NT2/D1 (cell line): ENCODE results near the gene KLK13.

ENCODE experiments used
- DNase-seq: peaks from one replicate; pipeline ENCODE4 v3.0.0-alpha.2; 2011; ENCODE audit warnings: low read depth, low spot score
- H3K27me3 ChIP-seq: 2 replicates; pipeline ENCODE4 v1.6.0; 2011; ENCODE audit warnings: mild to moderate bottlenecking; ENCODE audit not compliant: insufficient read length, insufficient read depth
- H3K36me3 ChIP-seq: 2 replicates; pipeline ENCODE4 v1.6.1; 2011; ENCODE audit warnings: mild to moderate bottlenecking, low read length, mixed read lengths; ENCODE audit not compliant: insufficient read depth, insufficient read length
- H3K4me1 ChIP-seq: 2 replicates; pipeline ENCODE4 v1.5.1; 2011; ENCODE audit not compliant: insufficient read depth, insufficient read length
- H3K4me3 ChIP-seq: 2 replicates; pipeline ENCODE4 v1.5.1; 2011; ENCODE audit warnings: low read depth; ENCODE audit not compliant: insufficient read length
- H3K9ac ChIP-seq: 2 replicates; pipeline ENCODE4 v1.6.0; 2011; ENCODE audit warnings: low read depth; ENCODE audit not compliant: insufficient read length
- H3K9me3 ChIP-seq: 2 replicates; pipeline ENCODE4 v1.5.1; 2011; ENCODE audit warnings: mild to moderate bottlenecking, low read length; ENCODE audit not compliant: insufficient read depth
- SUZ12 ChIP-seq: IDR thresholded peaks from 2 replicates; pipeline ENCODE4 v1.6.1; 2011; ENCODE audit not compliant: insufficient read length, insufficient read depth; ENCODE audit errors: extremely low read depth
- YY1 ChIP-seq: IDR thresholded peaks from 2 replicates; pipeline ENCODE4 v1.6.1; 2011; ENCODE audit not compliant: insufficient read length, insufficient read depth
- ZNF274 ChIP-seq: IDR thresholded peaks from 2 replicates; pipeline ENCODE4 v1.6.1; 2011; ENCODE audit warnings: mild to moderate bottlenecking, low read depth, low read length

Gene KLK13

DNA sequence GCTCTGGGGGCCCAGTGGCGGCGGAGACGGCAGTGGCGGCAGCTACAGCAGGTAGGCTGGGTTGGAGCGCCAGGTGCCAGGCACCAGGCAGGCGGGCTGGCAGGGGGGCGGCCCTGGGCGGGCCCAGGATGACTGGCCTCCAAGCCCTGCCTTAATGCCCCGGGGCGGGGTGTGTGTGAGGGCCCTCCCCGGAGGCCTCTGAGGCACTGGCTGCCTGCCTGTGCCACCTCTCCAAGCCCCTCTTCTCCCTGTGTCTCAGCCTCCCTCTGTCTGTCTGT, 38.4 kb downstream of the KLK13 start, which contains the start of gene KLK11:
Gene KLK11, minus strand, starts transcription at position 63 of the 278 bp plus-strand sequence. CDS start 985 bp downstream, outside the sequence.
- Histone ChIP-seq H3K4me1 (peaks cover 15% of the 10 kb centered on the region), H3K36me3 (no peaks in the 10 kb centered on the region), H3K27me3 (no peaks in the 10 kb centered on the region), H3K9ac (peak within 1 kb of the TSS; percentile 50), H3K9me3 (no peaks in the 10 kb centered on the region), H3K4me3 (no peak within 1 kb of the TSS)
- TF ChIP-seq ZNF274 (no peak), YY1 (no peak), SUZ12 (no peak)
- DNase-seq = no peak

DNA sequence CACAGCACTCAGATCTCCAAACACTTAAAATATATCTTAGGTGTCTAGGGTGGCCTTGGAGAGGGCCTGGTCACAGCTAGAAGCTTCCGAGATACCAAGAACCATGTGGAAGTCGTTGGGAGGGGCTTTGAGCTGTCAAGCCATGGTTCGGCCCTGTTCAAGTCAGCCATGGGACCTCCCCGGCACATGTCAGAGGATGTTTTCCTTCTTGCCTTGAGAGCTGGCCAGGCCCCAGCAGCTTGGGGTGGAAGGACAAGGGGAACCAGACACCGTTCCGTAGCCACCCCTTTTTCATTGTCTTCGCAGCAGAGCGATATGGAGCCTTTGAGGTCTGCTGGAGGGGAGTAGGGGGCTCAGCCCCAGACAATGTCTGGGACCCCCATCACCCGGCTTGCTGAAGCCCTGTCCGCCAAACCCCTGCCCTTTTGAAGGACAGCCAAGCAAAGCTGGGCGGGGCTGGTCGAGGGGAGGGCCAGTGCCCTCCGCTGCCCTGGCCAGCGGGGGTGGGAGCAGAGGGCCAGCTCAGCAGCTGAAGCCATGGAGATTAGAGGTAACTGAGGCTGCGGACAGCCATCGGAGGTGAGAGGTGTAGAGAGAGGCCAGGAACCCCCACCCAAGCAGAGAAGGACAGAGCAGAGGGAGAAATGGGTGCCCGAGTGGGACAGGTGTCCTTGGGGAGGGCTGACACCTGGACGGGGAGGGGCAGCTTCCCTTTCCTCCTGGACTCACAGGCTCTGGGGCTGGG, 38.9 kb downstream of the KLK13 start:
- no peak for DNase-seq
- H3K9ac ChIP-seq = no peak overlapping the region

DNA sequence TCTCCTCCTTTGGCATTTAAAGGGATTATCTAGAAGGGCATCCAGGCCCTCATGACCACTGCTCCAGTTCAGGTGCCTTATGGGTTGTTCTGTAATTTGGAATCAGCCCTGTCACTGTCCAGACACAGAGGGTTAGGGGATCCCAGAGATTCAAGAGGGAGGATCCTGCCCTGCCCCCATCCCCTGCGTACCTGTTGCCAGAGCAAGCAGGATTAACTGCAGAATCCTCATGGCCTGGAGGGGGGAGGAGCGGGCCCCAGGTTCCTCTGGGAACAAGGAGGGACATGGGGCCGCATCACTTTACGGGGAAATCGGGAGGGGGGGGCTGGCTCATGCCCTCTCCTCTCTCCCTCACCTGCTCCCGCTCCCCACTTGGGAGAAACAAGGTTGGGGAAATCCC, 39.5 kb downstream of the KLK13 start:
- Histone ChIP-seq H3K9ac (no peak overlapping the region), H3K4me3 (no peak overlapping the region), H3K9me3 (no peaks in the 10 kb centered on the region), H3K4me1 (peaks cover 15% of the 10 kb centered on the region), H3K27me3 (peaks cover under 1% of the 10 kb centered on the region), H3K36me3 (no peaks in the 10 kb centered on the region)
- DNase-seq = no peak
- TF ChIP-seq YY1 (no peak), ZNF274 (no peak), SUZ12 (no peak)

More for the DNA sequence above, 38.9 kb downstream of the KLK13 start:
- TF ChIP-seq SUZ12 (no peak), YY1 (no peak), ZNF274 (no peak)
- Histone ChIP-seq H3K4me3 (no peak overlapping the region), H3K4me1 (peaks cover 15% of the 10 kb centered on the region), H3K9me3 (no peaks in the 10 kb centered on the region), H3K36me3 (no peaks in the 10 kb centered on the region), H3K27me3 (no peaks in the 10 kb centered on the region)

DNA sequence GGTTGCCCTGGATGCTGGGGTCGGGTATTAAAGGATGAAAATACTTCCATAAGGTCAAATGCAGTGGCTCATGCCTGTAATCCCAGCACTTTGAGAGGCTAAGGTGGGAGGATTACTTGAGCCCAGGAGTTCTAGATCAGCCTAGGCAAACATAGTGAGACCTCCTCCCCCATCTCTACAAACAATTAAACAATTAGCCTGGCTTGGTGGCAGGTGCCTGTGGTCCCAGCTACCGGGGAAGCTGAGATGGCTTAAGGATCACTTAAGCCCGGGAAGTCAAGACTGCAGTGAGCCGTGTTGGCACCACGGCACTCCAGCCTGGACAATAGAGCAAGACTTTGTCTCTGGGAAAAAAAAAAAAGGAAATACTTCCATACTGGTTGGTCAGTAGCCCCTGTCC, 40.0 kb downstream of the KLK13 start:
- TF ChIP-seq ZNF274 (no peak), YY1 (no peak), SUZ12 (no peak)
- H3K9ac ChIP-seq = no peak overlapping the region
- no peaks in the 10 kb centered on the region for H3K9me3 ChIP-seq
- H3K4me1 ChIP-seq = peaks cover 15% of the 10 kb centered on the region
- DNase-seq = no peak
- no peaks in the 10 kb centered on the region for H3K36me3 ChIP-seq
- H3K4me3 ChIP-seq = no peak overlapping the region
- peaks cover 5% of the 10 kb centered on the region for H3K27me3 ChIP-seq

DNA sequence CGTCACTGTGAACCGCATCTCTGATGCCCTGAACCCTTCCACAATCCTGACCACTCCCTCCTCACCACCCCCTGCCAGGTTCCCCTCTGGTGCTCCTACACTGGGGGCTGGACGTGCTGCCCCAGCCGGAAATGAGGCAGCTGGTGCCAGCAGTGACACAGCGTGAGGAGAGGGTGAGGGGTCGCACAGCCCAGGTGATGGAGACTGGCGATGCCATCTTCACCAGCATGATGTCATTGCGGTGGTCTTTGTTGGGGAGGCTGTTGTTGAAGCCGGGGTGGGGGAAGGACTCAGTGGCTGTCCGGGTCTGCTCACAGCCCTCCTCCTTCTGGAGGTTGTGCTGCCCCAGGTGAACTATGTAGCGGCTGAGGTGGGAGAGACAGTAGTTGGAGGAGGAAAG, 40.9 kb downstream of the KLK13 start:
- H3K27me3 ChIP-seq = peaks cover 15% of the 10 kb centered on the region
- TF ChIP-seq YY1 (no peak), SUZ12 (no peak), ZNF274 (no peak)
- peaks cover 15% of the 10 kb centered on the region for H3K4me1 ChIP-seq

DNA sequence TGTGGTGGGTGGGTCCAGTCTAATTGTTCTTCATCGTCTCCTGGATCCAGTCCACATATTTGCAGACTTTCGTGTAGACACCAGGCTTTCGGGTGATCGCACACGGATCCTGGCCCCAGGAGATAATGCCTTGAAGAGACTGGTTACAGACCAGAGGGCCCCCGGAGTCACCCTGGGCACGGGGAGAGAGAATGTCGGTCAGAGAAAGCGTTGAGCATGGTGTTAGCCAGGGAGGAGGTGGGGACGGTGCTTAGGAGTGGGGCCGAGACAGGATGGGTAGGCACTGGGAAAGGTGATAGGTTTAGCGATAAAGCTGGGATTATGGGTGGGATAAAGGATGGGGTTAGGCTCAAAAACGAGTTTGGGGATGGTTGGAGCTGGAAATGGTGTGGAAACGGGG, 42.4 kb downstream of the KLK13 start:
- no peak overlapping the region for H3K9ac ChIP-seq
- no peaks in the 10 kb centered on the region for H3K9me3 ChIP-seq
- H3K36me3 ChIP-seq = no peaks in the 10 kb centered on the region
- peaks cover 23% of the 10 kb centered on the region for H3K27me3 ChIP-seq
- no peak overlapping the region for H3K4me3 ChIP-seq
- peaks cover 14% of the 10 kb centered on the region for H3K4me1 ChIP-seq
- DNase-seq = no peak
- TF ChIP-seq YY1 (no peak), ZNF274 (no peak), SUZ12 (no peak)

More for the DNA sequence above, 40.9 kb downstream of the KLK13 start:
- H3K9me3 ChIP-seq = no peaks in the 10 kb centered on the region
- no peak overlapping the region for H3K9ac ChIP-seq
- DNase-seq = no peak
- no peak overlapping the region for H3K4me3 ChIP-seq
- no peaks in the 10 kb centered on the region for H3K36me3 ChIP-seq

DNA sequence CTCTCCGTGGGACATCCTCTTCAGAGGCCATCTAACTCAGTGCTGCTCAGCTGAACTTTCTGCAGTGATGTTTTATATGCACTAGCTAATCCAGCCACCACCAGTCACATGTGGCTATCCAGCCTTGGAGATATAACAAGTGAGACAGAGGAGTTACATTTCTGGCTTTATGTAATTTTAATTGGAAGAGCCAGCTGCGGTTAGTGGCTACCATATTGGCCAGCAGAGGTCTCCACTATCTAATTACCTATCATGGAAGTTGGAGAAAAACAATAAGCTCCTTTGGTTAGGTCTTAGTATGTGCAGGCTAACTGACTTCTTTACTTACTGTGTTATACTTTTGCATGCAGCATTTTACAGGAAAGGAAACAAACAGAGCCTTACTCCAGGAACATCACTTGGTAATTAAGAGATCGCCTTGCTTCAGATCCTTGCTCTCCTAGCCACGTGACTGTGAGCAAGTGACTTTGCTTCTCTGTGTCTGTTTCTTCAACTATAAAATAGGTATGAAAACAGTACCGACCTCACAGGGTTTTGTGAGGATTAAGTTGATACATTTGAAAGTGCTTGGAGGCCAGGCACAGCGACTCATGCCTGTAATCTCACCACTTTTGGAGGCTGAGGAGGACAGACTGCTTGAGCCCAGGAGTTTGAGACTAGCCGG, 43.8 kb downstream of the KLK13 start:
- H3K4me3 ChIP-seq = no peak overlapping the region
- peaks cover 23% of the 10 kb centered on the region for H3K27me3 ChIP-seq
- no peaks in the 10 kb centered on the region for H3K36me3 ChIP-seq
- H3K4me1 ChIP-seq = peaks cover 8% of the 10 kb centered on the region
- DNase-seq = no peak
- no peaks in the 10 kb centered on the region for H3K9me3 ChIP-seq
- no peak overlapping the region for H3K9ac ChIP-seq
- no peak for TF ChIP-seq YY1
- no peak for TF ChIP-seq ZNF274
- TF ChIP-seq SUZ12 = no peak
